Right lobe of liver (tissue), 6 donors: ENCODE measurements around the gene PRKACA. TPM values are rescaled to one million over a fixed set of nuclear protein-coding genes. Genes with fewer than 3 reads are reported as not detected.

Experiments
- ATAC-seq, 4 donors: fragments of 200-7000 bp; cut with Tn5 transposase; one replicate each; pipeline ENCODE4 v1.9.1; 2020; ENCODE audit warnings: mild to moderate bottlenecking in 4 of 4, moderate library complexity in 4 of 4
- DNase-seq, 3 donors: peaks; one replicate each; pipeline ENCODE4 v3.0.0-alpha.2; 2020
- H3K27ac ChIP-seq, 3 donors: fragments of 200-600 bp; one replicate each; pipeline ENCODE4 v1.8.0; 2022
- H3K27me3 ChIP-seq, 2 donors: fragments of 200-600 bp; one replicate each; pipeline ENCODE4 v1.8.0; 2022
- H3K36me3 ChIP-seq, 4 donors: fragments of 200-600 bp; sonication (generic) in 1 of 4; one replicate each; pipeline versions ENCODE4 v1.5.1 to v1.8.0; 2017 to 2022; ENCODE audit warnings: control low read depth in 1 of 4
- H3K4me1 ChIP-seq, 4 donors: fragments of 200-600 bp; sonication (generic) in 1 of 4; one replicate each; pipeline versions ENCODE4 v1.5.1 to v1.8.0; 2017 to 2022; ENCODE audit warnings: control low read depth in 1 of 4
- H3K4me3 ChIP-seq, 3 donors: fragments of 200-600 bp; one replicate each; pipeline ENCODE4 v1.8.0; 2022
- H3K9me3 ChIP-seq, 4 donors: fragments of 200-600 bp; sonication (generic) in 1 of 4; one replicate each; pipeline versions ENCODE4 v1.5.1 to v1.8.0; 2017 to 2022; ENCODE audit warnings: control low read depth in 1 of 4
- POLR2A ChIP-seq: fragments of 450-650 bp; IDR thresholded peaks from one replicate; pipeline ENCODE4 v1.6.1; 2017; ENCODE audit warnings: antibody characterized with exemption, mild to moderate bottlenecking
- WGBS: methylation state at CpG from one replicate; pipeline ENCODE4 v1.1.6; 2018; ENCODE audit warnings: low coverage, low lambda C conversion rate; ENCODE audit not compliant: insufficient coverage; ENCODE audit errors: missing lambda C conversion rate; 5-methylcytosine and 5-hydroxymethylcytosine counted together
- intact Hi-C, 2 donors: fragments of 100-400 bp; cut with DNase I; formaldehyde crosslinking; loops; one replicate each; pipeline versions ENCODE4 v1.11.2 to v1.14.1; 2022
- total RNA-seq, 6 experiments: library from RNA; depleted of rRNA in 2 of 6; stranded (reverse); fragments of >200 nt in 2 of 6; fragmentation: NEBNext Ultra II Directional in 3 of 6; extraction: Animal tissue kit (Norgen Biotek cat#: 25700) in 3 of 6; gene quantifications; one replicate each; pipeline versions ENCODE4 v1.1.0 to v1.2.4, GENCODE V29; 2016 to 2023
- TF ChIP-seq, protein P1 (sequence below), 4 donors: fragments of 200-600 bp in 3 of 4; fragments of 450-650 bp in 1 of 4; IDR thresholded peaks; one replicate each; pipeline versions ENCODE4 v1.5.1 to v1.8.0; 2016 to 2022; ENCODE audit warnings: antibody characterized with exemption in 4 of 4, mild to moderate bottlenecking in 2 of 4
- donor health status: DM: no; HTN: yes; CAD: no.
- donor health status: DM: no; HTN: no; CAD: no.
- donor health status: DM: no; HTN: no; CAD: no.
- donor health status: DM: no; HTN: yes; CAD: no.
- donor health status: DM: no; HTN: yes; CAD: no.

Gene PRKACA
- total RNA-seq, 6 experiments from 2014 or later, result 54.8 to 87.5 (median 63.1) TPM

DNA sequence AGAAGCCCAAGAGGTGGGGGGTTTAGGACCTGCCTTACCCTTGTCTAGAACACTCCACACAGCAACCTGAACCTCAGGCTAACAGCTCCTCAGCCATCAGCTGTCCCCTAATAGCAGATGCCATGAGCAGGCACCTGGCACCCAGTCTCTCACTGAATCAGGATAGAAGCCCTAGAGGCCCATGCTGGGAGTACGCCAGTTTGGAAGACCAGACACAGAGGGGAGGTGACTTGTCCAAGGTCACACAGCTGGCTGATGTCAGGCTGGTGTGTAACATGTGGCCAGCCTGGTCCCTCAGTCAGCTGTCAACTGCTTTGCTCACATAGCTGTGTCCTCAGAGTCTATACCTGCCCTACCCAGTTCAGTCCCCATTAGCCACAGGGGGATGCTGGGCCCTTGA, 14.3 kb downstream of the PRKACA start:
- no peaks in the 10 kb centered on the region for H3K4me1 ChIP-seq
- H3K27ac ChIP-seq, result no peak overlapping the region
- peaks cover 0 to 60% (median 25%) of the 10 kb centered on the region in 4 donors for H3K36me3 ChIP-seq
- TF ChIP-seq POLR2A, result no peak
- TF ChIP-seq, protein P1, sequence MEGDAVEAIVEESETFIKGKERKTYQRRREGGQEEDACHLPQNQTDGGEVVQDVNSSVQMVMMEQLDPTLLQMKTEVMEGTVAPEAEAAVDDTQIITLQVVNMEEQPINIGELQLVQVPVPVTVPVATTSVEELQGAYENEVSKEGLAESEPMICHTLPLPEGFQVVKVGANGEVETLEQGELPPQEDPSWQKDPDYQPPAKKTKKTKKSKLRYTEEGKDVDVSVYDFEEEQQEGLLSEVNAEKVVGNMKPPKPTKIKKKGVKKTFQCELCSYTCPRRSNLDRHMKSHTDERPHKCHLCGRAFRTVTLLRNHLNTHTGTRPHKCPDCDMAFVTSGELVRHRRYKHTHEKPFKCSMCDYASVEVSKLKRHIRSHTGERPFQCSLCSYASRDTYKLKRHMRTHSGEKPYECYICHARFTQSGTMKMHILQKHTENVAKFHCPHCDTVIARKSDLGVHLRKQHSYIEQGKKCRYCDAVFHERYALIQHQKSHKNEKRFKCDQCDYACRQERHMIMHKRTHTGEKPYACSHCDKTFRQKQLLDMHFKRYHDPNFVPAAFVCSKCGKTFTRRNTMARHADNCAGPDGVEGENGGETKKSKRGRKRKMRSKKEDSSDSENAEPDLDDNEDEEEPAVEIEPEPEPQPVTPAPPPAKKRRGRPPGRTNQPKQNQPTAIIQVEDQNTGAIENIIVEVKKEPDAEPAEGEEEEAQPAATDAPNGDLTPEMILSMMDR (IDR thresholded peaks at IDR 0.05), result no peak
- WGBS, result no CpG with 5 or more reads among the region's 1 CpG
- no peak overlapping the region for H3K4me3 ChIP-seq
- no peaks in the 10 kb centered on the region for H3K27me3 ChIP-seq
- no peaks in the 10 kb centered on the region for H3K9me3 ChIP-seq
- intact Hi-C loops, result no loop called here
- no peak for ATAC-seq
- DNase-seq, result no peak

DNA sequence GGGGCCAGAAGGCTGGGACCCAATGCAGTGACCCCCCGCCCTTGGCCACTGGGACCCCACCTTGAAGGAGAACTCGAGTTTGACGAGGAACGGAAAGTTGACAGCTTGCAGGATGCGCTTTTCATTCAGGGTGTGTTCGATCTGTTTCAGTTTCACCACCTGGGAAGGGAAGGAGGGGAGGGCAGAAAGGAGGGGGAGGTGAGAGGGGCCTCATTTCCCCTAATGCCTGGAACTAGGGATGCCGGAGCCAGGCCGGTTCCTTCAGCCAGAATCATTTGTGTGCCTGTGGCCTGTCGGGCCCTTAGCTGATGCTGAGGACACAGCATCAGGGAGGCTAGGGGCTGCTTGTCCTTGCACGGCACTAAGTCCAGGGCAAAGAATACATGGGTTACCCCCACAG, 14.8 kb downstream of the PRKACA start:
- intact Hi-C loops, result no loop called here
- Histone ChIP-seq H3K4me1 (no peaks in the 10 kb centered on the region), H3K4me3 (no peak overlapping the region), H3K27ac (no peak overlapping the region), H3K9me3 (no peaks in the 10 kb centered on the region), H3K36me3 (peaks cover 0 to 65% (median 25%) of the 10 kb centered on the region in 4 donors), H3K27me3 (no peaks in the 10 kb centered on the region)
- DNase-seq (no peak), ATAC-seq (no peak)
- WGBS, result 90% methylated on average over 6 of the region's 10 CpGs
- TF ChIP-seq, protein P1 (IDR thresholded peaks at IDR 0.05), result no peak
- TF ChIP-seq POLR2A, result no peak

DNA sequence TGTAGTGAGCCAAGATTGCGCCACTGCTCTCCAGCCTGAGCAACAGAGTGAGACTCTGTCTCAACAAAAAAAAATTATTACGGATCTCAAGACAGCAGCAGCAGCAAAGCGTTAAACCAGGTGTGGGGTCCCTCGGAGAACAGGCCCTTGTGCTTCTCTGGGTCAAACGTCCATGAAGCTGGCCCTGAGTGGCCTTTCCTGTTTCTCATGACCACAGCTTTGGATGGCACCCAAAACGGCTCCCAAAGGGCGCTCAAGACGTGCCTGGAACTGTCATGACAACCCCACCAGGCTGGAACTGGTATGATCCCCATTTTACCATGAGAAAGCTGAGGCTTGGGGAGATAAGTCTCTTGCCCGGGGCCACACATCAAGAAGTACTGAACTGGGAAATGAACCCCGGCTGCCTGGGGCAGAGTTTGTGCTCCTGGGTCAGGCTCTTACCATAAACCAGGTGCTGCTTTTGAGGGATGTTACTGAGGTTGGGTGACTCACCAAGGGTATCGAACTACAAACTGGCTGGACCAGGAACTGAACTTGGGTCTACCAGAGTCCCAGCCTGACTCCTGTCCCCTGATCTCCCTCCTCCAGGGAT, 15.4 kb downstream of the PRKACA start:
- Histone ChIP-seq H3K27ac (no peak overlapping the region), H3K4me1 (no peaks in the 10 kb centered on the region), H3K36me3 (peaks cover 0 to 71% (median 27%) of the 10 kb centered on the region in 4 donors), H3K9me3 (no peaks in the 10 kb centered on the region), H3K27me3 (no peaks in the 10 kb centered on the region), H3K4me3 (no peak overlapping the region)
- no peak for TF ChIP-seq POLR2A
- TF ChIP-seq, protein P1 (IDR thresholded peaks at IDR 0.05), result no peak
- ATAC-seq (peak in 1 of 4 donors; percentile 15), DNase-seq (no peak)
- intact Hi-C loops, result no loop called here
- 51% methylated on average over 8 of the region's 11 CpGs for WGBS

DNA sequence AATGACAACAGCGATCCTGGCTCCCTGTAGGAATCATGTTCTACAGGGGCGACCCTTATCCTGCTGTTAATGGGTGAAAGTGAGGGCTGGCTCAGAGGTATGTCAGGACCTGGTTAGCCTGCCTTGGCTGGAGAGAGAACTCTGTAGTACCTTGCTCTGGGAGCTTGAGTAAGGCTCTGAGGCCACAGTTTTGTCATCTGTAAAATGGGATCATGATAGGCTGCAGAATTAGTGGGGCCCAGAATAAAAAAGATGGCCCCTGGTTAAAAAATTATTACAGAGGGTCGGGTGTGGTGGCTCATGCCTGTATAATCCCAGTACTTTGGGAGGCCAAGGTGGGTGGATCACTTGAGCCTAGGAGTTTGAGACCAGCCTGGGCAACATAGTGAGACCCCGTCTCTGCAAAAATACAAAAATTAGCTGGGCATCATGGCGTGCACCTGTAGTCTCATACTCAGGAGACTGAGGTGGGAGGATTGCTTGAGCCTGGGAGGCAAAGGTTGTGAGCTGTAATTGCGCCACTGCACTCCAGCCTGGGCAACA, 16.5 kb downstream of the PRKACA start:
- DNase-seq (no peak), ATAC-seq (no peak)
- TF ChIP-seq, protein P1 (IDR thresholded peaks at IDR 0.05), result no peak
- no peak for TF ChIP-seq POLR2A
- no peaks in the 10 kb centered on the region for H3K4me1 ChIP-seq
- intact Hi-C loops, result no loop called here
- no peak overlapping the region for H3K27ac ChIP-seq
- 82% methylated on average over 2 of the region's 6 CpGs for WGBS
- H3K27me3 ChIP-seq, result no peaks in the 10 kb centered on the region
- no peak overlapping the region for H3K4me3 ChIP-seq
- peaks cover 0 to 74% (median 27%) of the 10 kb centered on the region in 4 donors for H3K36me3 ChIP-seq
- H3K9me3 ChIP-seq, result no peaks in the 10 kb centered on the region
